Smooth muscle cell of the brain vasculature (primary cell): Measurements from ENCODE around the gene NR6A1.
"Not testable (repeated sequence)": the region's sequence is repeated elsewhere in the genome, so short reads cannot be mapped to it uniquely, and the experiment has no call there.

Source experiments
- DNase-seq: peaks from one replicate; pipeline ENCODE4 v3.0.0-alpha.2; 2012; ENCODE audit warnings: low read depth, low spot score

The NR6A1 gene

GRCh38 chr9:124776954-124777648 lies 6.0 kb upstream of the NR6A1 start, which contains the start of gene OLFML2A:
OLFML2A (plus strand) TSS chr9:124777133; CDS start chr9:124777271, 138 bp downstream.
- no peak for DNase-seq

- no peak for DNase-seq
Observed at GRCh38 chr9:124776618-124776953, 5.5 kb upstream of the NR6A1 start.

GRCh38 chr9:124774129-124774978 lies 3.2 kb upstream of the NR6A1 start:
- DNase-seq: peak; percentile 65

GRCh38 chr9:124773473-124774128 lies 2.5 kb upstream of the NR6A1 start:
- DNase-seq: no peak

- not testable (repeated sequence) for DNase-seq
Observed at GRCh38 chr9:124772877-124773276, 1.8 kb upstream of the NR6A1 start.

- DNase-seq: no peak
Observed at GRCh38 chr9:124771867-124772679, 962 bp upstream of the NR6A1 start.

GRCh38 chr9:124770359-124771020 lies 621 bp downstream of the NR6A1 start:
- no peak for DNase-seq

GRCh38 chr9:124769549-124770358 lies 1.4 kb downstream of the NR6A1 start:
- DNase-seq: no peak

GRCh38 chr9:124768750-124769548 lies 2.2 kb downstream of the NR6A1 start:
- no peak for DNase-seq

GRCh38 chr9:124768334-124768733 lies 2.8 kb downstream of the NR6A1 start:
- DNase-seq: no peak

GRCh38 chr9:124767821-124768220 lies 3.3 kb downstream of the NR6A1 start:
- no peak for DNase-seq

GRCh38 chr9:124766815-124767554 lies 4.1 kb downstream of the NR6A1 start:
- no peak for DNase-seq

GRCh38 chr9:124766326-124766725 lies 4.8 kb downstream of the NR6A1 start:
- no peak for DNase-seq

GRCh38 chr9:124765439-124765835 lies 5.7 kb downstream of the NR6A1 start:
- no peak for DNase-seq

GRCh38 chr9:124764774-124765438 lies 6.2 kb downstream of the NR6A1 start:
- no peak for DNase-seq

GRCh38 chr9:124762633-124763032 lies 8.5 kb downstream of the NR6A1 start:
- DNase-seq: no peak

- no peak for DNase-seq
Observed at GRCh38 chr9:124761710-124762109, 9.4 kb downstream of the NR6A1 start.

GRCh38 chr9:124761196-124761595 lies 9.9 kb downstream of the NR6A1 start:
- no peak for DNase-seq
